Fibroblast of lung (primary cell): ENCODE results near the gene RPS6KC1. TPM values are rescaled to one million over a fixed set of nuclear protein-coding genes. Genes with fewer than 3 reads are reported as not detected.

Source experiments
- DNase-seq, 2 donors: peaks; one replicate each; pipeline versions ENCODE4 v3.0.0 to v3.0.0-alpha.2; 2010; ENCODE audit warnings: low read depth in 2 of 2
- H2AFZ ChIP-seq: 2 replicates; pipeline ENCODE4 v1.5.1; 2012; ENCODE audit warnings: low read length, control low read depth, inconsistent platforms
- H3K27ac ChIP-seq: 2 replicates; pipeline ENCODE4 v1.5.1; 2011; ENCODE audit warnings: low read length, control low read depth; ENCODE audit not compliant: insufficient read depth
- H3K27me3 ChIP-seq: 2 replicates; pipeline ENCODE4 v1.5.1; 2011; ENCODE audit warnings: mild to moderate bottlenecking, low read length; ENCODE audit not compliant: control insufficient read depth, insufficient read depth
- H3K36me3 ChIP-seq: 2 replicates; pipeline ENCODE4 v1.5.1; 2011; ENCODE audit warnings: low read length; ENCODE audit not compliant: control insufficient read depth, insufficient read depth
- H3K4me1 ChIP-seq: 2 replicates; pipeline ENCODE4 v1.5.1; 2011; ENCODE audit warnings: low read length; ENCODE audit not compliant: control insufficient read depth, insufficient read depth; ENCODE audit errors: extremely low read depth
- H3K4me2 ChIP-seq: 2 replicates; pipeline ENCODE4 v1.5.1; 2011; ENCODE audit warnings: low read length, control low read depth; ENCODE audit not compliant: insufficient read depth; ENCODE audit errors: extremely low read depth
- H3K4me3 ChIP-seq, 4 experiments: fragments of 200-600 bp in 1 of 4; sonication (generic) in 1 of 4; replicated peaks in 1 of 4; 2 replicates each; pipeline ENCODE4 v1.5.1; 2011 to 2016; ENCODE audit warnings: low read length in 4 of 4, low read depth in 3 of 4, mild to moderate bottlenecking in 3 of 4, control low read depth in 2 of 4, inconsistent platforms in 1 of 4, mixed read lengths in 1 of 4; ENCODE audit not compliant: insufficient read depth in 1 of 4; ENCODE audit errors: control extremely low read depth in 1 of 4
- H3K79me2 ChIP-seq: 2 replicates; pipeline ENCODE4 v1.5.1; 2012; ENCODE audit warnings: mild to moderate bottlenecking, low read length, inconsistent platforms; ENCODE audit not compliant: control insufficient read depth, insufficient read depth
- H3K9ac ChIP-seq: 2 replicates; pipeline ENCODE4 v1.5.1; 2011; ENCODE audit warnings: mild to moderate bottlenecking, low read length, control low read depth; ENCODE audit not compliant: insufficient read depth
- H3K9me3 ChIP-seq: 2 replicates; pipeline ENCODE4 v1.5.1; 2012; ENCODE audit warnings: low read depth, low read length; ENCODE audit not compliant: control insufficient read depth, insufficient read depth
- H4K20me1 ChIP-seq: 2 replicates; pipeline ENCODE4 v1.5.1; 2011; ENCODE audit warnings: low read length; ENCODE audit not compliant: control insufficient read depth, insufficient read depth; ENCODE audit errors: extremely low read depth
- EZH2 ChIP-seq: IDR thresholded peaks from 2 replicates; pipeline ENCODE4 v1.5.1; 2012; ENCODE audit warnings: low read length, control low read depth, mild to moderate bottlenecking; ENCODE audit errors: missing control alignments
- polyA minus RNA-seq: library from RNA; depleted of rRNA, polyadenylated mRNA; stranded (reverse); fragments of >200 nt; gene quantifications from 2 replicates; pipeline ENCODE4 v1.2.3, GENCODE V29; 2011; ENCODE audit warnings: low replicate concordance
- polyA plus RNA-seq, 2 donors: library from polyadenylated mRNA; depleted of rRNA in 1 of 2; stranded (reverse) in 1 of 2; unstranded in 1 of 2; fragments of >200 nt; gene quantifications; 2 replicates each; pipeline ENCODE4 v1.2.1, GENCODE V29; 2011 to 2012; ENCODE audit warnings: missing spikeins in 1 of 2
- total RNA-seq: library from RNA; depleted of rRNA; stranded (reverse); fragments of >200 nt; gene quantifications from 2 replicates; pipeline ENCODE4 v1.2.1, GENCODE V29; 2014
- TF ChIP-seq, protein P1 (sequence below), 2 donors: IDR thresholded peaks in 1 of 2; conservative IDR thresholded peaks in 1 of 2; 1 replicate in 1 of 2; 2 replicates in 1 of 2; pipeline ENCODE4 v1.5.1; 2011 to 2012; ENCODE audit warnings: low read length in 2 of 2, control low read depth in 1 of 2, inconsistent platforms in 1 of 2, low read depth in 1 of 2, mild to moderate bottlenecking in 1 of 2

RPS6KC1 gene, protein sequence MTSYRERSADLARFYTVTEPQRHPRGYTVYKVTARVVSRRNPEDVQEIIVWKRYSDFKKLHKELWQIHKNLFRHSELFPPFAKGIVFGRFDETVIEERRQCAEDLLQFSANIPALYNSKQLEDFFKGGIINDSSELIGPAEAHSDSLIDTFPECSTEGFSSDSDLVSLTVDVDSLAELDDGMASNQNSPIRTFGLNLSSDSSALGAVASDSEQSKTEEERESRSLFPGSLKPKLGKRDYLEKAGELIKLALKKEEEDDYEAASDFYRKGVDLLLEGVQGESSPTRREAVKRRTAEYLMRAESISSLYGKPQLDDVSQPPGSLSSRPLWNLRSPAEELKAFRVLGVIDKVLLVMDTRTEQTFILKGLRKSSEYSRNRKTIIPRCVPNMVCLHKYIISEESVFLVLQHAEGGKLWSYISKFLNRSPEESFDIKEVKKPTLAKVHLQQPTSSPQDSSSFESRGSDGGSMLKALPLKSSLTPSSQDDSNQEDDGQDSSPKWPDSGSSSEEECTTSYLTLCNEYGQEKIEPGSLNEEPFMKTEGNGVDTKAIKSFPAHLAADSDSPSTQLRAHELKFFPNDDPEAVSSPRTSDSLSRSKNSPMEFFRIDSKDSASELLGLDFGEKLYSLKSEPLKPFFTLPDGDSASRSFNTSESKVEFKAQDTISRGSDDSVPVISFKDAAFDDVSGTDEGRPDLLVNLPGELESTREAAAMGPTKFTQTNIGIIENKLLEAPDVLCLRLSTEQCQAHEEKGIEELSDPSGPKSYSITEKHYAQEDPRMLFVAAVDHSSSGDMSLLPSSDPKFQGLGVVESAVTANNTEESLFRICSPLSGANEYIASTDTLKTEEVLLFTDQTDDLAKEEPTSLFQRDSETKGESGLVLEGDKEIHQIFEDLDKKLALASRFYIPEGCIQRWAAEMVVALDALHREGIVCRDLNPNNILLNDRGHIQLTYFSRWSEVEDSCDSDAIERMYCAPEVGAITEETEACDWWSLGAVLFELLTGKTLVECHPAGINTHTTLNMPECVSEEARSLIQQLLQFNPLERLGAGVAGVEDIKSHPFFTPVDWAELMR
- total RNA-seq (27.7 and 33.5 TPM in 2 replicates), polyA plus RNA-seq (14.1 and 20.9 TPM in 2 replicates), polyA minus RNA-seq (4.0 and 4.6 TPM in 2 replicates)
- 13.2 and 17.7 TPM in 2 replicates for polyA plus RNA-seq (2012)

DNA sequence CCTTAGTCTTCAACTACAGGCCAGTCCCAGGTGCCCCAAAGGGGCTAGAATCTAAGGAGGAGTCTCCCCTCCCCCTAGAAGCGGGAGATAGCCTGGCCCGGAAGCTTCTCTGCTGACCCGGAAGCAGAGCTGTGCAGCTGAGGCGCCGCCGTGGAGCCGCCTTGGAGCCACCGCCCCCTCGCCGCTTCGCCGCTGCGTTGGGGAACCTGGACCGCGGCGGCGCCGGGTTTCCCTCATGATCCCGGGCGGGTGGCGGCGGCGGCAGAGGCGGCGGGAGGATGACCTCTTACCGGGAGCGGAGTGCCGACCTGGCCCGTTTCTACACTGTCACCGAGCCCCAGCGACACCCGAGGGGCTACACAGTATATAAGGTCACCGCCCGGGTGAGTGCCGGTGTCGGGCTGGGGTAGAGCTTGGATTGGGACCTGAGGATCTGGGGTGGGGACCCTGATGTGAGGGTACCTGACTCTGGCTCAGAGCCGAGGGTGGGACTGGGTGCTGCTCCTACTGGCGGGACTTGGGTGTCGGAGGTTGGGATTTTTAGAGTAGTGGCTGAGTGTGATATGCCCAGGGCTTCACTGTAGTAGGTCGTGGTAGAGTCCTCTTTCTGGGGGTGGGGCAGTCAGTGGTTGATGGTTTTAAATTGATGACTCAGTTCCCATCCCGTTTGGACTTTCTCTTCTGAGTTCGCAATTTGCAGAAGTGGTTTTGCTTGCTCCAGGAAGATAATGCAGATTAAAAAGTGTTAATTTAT is at the start of gene RPS6KC1:
TSS of gene RPS6KC1 (plus strand) at position 115 of the 754 bp plus-strand sequence. CDS start at position 279, 164 bp downstream.
- H3K27ac ChIP-seq: peak within 1 kb of the TSS; percentile 42
- TF ChIP-seq, protein P1, sequence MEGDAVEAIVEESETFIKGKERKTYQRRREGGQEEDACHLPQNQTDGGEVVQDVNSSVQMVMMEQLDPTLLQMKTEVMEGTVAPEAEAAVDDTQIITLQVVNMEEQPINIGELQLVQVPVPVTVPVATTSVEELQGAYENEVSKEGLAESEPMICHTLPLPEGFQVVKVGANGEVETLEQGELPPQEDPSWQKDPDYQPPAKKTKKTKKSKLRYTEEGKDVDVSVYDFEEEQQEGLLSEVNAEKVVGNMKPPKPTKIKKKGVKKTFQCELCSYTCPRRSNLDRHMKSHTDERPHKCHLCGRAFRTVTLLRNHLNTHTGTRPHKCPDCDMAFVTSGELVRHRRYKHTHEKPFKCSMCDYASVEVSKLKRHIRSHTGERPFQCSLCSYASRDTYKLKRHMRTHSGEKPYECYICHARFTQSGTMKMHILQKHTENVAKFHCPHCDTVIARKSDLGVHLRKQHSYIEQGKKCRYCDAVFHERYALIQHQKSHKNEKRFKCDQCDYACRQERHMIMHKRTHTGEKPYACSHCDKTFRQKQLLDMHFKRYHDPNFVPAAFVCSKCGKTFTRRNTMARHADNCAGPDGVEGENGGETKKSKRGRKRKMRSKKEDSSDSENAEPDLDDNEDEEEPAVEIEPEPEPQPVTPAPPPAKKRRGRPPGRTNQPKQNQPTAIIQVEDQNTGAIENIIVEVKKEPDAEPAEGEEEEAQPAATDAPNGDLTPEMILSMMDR (conservative IDR thresholded peaks at IDR 0.05 in 1 of 2, IDR thresholded peaks at IDR 0.05 in 1 of 2; ENCODE audit: low read depth in 1 of 2, low read length in 2 of 2): no peak
- no peaks in the 10 kb centered on the region for H3K9me3 ChIP-seq
- peak within 1 kb of the TSS; percentile 88 to 97 (median 95) for H3K4me3 ChIP-seq
- H3K4me2 ChIP-seq: peak within 1 kb of the TSS; percentile 84
- no peaks in the 10 kb centered on the region for H3K27me3 ChIP-seq
- no peaks in the 10 kb centered on the region for H3K36me3 ChIP-seq
- H3K4me1 ChIP-seq: no peaks in the 10 kb centered on the region
- peak; percentile 76 to 78 for DNase-seq
- peak within 1 kb of the TSS; percentile 71 for H3K9ac ChIP-seq
- peak within 1 kb of the TSS; percentile 100 for H2AFZ ChIP-seq
- no peaks in the 10 kb centered on the region for H4K20me1 ChIP-seq
- peaks cover 35% of the 10 kb centered on the region for H3K79me2 ChIP-seq

DNA sequence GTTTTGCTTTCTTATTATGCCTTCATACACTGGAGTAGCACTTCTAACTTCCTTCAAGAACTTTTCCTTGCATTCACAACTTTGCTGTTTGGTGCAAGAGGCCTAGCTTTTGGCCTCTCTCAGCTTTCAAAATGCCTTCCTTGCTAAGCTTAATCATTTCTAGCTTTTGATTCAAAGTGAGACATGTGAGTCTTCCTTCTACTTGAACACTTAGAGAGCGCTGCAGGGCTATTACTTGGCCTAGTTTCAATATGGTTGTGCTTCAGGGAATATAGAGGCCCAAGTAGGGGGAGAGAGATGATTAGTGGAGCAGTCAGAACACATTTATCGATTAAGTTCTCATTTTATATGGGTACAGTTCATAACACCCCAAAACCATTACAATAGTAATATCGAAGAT is 47.8 kb upstream of the RPS6KC1 start:
- Histone ChIP-seq H3K27ac (no peak overlapping the region), H3K4me2 (no peak overlapping the region), H3K4me1 (no peaks in the 10 kb centered on the region), H3K27me3 (no peaks in the 10 kb centered on the region), H3K36me3 (no peaks in the 10 kb centered on the region), H4K20me1 (no peaks in the 10 kb centered on the region), H3K4me3 (no peak overlapping the region), H3K9me3 (no peaks in the 10 kb centered on the region), H2AFZ (no peak overlapping the region), H3K79me2 (no peaks in the 10 kb centered on the region), H3K9ac (no peak overlapping the region)
- no peak for DNase-seq
- TF ChIP-seq EZH2: no peak
- TF ChIP-seq, protein P1 (conservative IDR thresholded peaks at IDR 0.05 in 1 of 2, IDR thresholded peaks at IDR 0.05 in 1 of 2; ENCODE audit: low read depth in 1 of 2, low read length in 2 of 2): no peak
